HEK293 (cell line): ENCODE measurements around the gene GBGT1.

Experiments
- GFI1B ChIP-seq: fragments of 450-650 bp; formaldehyde crosslinking; IDR thresholded peaks from 2 replicates; pipeline ENCODE4 v1.5.1; 2016; ENCODE audit warnings: missing biosample characterization, missing genetic modification characterization
- ZBTB21 ChIP-seq: fragments of 450-650 bp; formaldehyde crosslinking; IDR thresholded peaks from 2 replicates; pipeline ENCODE4 v1.5.1; 2017; ENCODE audit warnings: missing biosample characterization, missing genetic modification characterization
- ZNF24 ChIP-seq: fragments of 450-650 bp; formaldehyde crosslinking; IDR thresholded peaks from 2 replicates; pipeline ENCODE4 v1.5.1; 2016; ENCODE audit warnings: missing biosample characterization, missing genetic modification characterization
- ZNF266 ChIP-seq: fragments of 450-650 bp; formaldehyde crosslinking; IDR thresholded peaks from 2 replicates; pipeline ENCODE4 v1.5.1; 2016; ENCODE audit warnings: missing biosample characterization, missing genetic modification characterization, low read depth
- ZNF274 ChIP-seq, 2 experiments: fragments of 200-500 bp in 1 of 2; fragments of 450-650 bp in 1 of 2; sonication (Bioruptor generic) in 1 of 2; formaldehyde crosslinking in 1 of 2; IDR thresholded peaks; 2 replicates each; pipeline versions ENCODE4 v1.5.1 to v1.6.1; 2014 to 2016; ENCODE audit warnings: borderline replicate concordance in 1 of 2, inconsistent platforms in 1 of 2, low read length in 1 of 2, missing biosample characterization in 1 of 2, missing genetic modification characterization in 1 of 2
- TF ChIP-seq, protein P1 (sequence below): fragments of 450-650 bp; formaldehyde crosslinking; IDR thresholded peaks from 2 replicates; pipeline ENCODE4 v1.5.1; 2016; ENCODE audit warnings: missing biosample characterization, missing genetic modification characterization
- TF ChIP-seq, protein P2 (sequence below): fragments of 450-650 bp; formaldehyde crosslinking; IDR thresholded peaks from 2 replicates; pipeline ENCODE4 v1.5.1; 2016; ENCODE audit warnings: missing biosample characterization, missing genetic modification characterization
- TF ChIP-seq, protein P3 (sequence below): fragments of 450-650 bp; formaldehyde crosslinking; IDR thresholded peaks from 2 replicates; pipeline ENCODE4 v1.5.1; 2016; ENCODE audit warnings: missing biosample characterization, missing genetic modification characterization, low read depth

DNA sequence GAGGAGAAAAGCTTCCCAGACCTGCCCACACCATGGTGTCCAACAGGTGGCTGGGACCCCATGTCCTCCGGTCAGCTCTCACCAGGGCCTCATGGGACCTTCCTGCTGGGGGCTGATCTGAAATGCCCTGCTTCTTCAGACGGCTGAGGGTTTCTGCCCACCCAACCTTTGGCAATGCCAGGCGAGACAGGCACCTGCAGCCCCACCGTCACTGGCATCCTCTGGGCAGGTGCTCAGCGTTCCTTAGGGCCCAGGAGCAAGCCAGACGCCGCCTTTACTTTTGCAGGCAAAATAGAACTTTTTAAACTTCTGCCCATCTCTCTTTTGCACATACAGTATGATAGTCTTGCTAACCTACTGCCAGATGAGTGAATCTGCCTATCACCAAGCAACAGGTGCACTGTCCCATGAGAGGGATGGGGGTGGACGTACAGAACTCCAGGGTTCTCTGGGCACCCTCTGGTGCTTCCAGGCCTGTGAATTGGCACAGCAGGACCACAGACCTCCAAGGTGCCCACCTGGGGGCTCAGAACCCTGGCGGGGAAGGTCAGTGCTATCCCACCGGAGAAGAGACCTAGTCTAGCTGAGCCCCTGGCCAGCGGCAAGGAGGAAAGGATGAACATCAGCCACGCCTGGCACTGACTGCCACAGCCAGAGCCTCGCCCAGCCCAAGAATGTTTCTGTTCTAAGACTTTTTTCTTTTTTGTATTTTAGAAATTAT is 37.9 kb upstream of the GBGT1 start:
- TF ChIP-seq, protein P1, sequence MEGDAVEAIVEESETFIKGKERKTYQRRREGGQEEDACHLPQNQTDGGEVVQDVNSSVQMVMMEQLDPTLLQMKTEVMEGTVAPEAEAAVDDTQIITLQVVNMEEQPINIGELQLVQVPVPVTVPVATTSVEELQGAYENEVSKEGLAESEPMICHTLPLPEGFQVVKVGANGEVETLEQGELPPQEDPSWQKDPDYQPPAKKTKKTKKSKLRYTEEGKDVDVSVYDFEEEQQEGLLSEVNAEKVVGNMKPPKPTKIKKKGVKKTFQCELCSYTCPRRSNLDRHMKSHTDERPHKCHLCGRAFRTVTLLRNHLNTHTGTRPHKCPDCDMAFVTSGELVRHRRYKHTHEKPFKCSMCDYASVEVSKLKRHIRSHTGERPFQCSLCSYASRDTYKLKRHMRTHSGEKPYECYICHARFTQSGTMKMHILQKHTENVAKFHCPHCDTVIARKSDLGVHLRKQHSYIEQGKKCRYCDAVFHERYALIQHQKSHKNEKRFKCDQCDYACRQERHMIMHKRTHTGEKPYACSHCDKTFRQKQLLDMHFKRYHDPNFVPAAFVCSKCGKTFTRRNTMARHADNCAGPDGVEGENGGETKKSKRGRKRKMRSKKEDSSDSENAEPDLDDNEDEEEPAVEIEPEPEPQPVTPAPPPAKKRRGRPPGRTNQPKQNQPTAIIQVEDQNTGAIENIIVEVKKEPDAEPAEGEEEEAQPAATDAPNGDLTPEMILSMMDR: no peak
- TF ChIP-seq, protein P2, sequence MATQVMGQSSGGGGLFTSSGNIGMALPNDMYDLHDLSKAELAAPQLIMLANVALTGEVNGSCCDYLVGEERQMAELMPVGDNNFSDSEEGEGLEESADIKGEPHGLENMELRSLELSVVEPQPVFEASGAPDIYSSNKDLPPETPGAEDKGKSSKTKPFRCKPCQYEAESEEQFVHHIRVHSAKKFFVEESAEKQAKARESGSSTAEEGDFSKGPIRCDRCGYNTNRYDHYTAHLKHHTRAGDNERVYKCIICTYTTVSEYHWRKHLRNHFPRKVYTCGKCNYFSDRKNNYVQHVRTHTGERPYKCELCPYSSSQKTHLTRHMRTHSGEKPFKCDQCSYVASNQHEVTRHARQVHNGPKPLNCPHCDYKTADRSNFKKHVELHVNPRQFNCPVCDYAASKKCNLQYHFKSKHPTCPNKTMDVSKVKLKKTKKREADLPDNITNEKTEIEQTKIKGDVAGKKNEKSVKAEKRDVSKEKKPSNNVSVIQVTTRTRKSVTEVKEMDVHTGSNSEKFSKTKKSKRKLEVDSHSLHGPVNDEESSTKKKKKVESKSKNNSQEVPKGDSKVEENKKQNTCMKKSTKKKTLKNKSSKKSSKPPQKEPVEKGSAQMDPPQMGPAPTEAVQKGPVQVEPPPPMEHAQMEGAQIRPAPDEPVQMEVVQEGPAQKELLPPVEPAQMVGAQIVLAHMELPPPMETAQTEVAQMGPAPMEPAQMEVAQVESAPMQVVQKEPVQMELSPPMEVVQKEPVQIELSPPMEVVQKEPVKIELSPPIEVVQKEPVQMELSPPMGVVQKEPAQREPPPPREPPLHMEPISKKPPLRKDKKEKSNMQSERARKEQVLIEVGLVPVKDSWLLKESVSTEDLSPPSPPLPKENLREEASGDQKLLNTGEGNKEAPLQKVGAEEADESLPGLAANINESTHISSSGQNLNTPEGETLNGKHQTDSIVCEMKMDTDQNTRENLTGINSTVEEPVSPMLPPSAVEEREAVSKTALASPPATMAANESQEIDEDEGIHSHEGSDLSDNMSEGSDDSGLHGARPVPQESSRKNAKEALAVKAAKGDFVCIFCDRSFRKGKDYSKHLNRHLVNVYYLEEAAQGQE (tag by site-specific recombination): no peak
- TF ChIP-seq ZNF24 (tag by site-specific recombination) (no peak), ZBTB21 (tag by site-specific recombination) (no peak), ZNF266 (tag by site-specific recombination) (no peak), GFI1B (no peak), ZNF274 (IDR thresholded peaks at IDR 0.05; ENCODE audit: low read length) (no peak), ZNF274 (tag by site-specific recombination; IDR thresholded peaks at IDR 0.05; ENCODE audit: borderline replicate concordance) (no peak)
- TF ChIP-seq, protein P3, sequence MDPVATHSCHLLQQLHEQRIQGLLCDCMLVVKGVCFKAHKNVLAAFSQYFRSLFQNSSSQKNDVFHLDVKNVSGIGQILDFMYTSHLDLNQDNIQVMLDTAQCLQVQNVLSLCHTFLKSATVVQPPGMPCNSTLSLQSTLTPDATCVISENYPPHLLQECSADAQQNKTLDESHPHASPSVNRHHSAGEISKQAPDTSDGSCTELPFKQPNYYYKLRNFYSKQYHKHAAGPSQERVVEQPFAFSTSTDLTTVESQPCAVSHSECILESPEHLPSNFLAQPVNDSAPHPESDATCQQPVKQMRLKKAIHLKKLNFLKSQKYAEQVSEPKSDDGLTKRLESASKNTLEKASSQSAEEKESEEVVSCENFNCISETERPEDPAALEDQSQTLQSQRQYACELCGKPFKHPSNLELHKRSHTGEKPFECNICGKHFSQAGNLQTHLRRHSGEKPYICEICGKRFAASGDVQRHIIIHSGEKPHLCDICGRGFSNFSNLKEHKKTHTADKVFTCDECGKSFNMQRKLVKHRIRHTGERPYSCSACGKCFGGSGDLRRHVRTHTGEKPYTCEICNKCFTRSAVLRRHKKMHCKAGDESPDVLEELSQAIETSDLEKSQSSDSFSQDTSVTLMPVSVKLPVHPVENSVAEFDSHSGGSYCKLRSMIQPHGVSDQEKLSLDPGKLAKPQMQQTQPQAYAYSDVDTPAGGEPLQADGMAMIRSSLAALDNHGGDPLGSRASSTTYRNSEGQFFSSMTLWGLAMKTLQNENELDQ (tag by site-specific recombination): no peak
